Bronchial smooth muscle cell (primary cell): ENCODE measurements around the gene PTBP2. TPM values are rescaled to one million over a fixed set of nuclear protein-coding genes. Genes with fewer than 3 reads are reported as not detected.

Experiments
- total RNA-seq: library from RNA; depleted of rRNA; stranded (reverse); fragments of >200 nt; gene quantifications from 2 replicates; pipeline ENCODE4 v1.2.1, GENCODE V29; 2014

The PTBP2 gene, protein sequence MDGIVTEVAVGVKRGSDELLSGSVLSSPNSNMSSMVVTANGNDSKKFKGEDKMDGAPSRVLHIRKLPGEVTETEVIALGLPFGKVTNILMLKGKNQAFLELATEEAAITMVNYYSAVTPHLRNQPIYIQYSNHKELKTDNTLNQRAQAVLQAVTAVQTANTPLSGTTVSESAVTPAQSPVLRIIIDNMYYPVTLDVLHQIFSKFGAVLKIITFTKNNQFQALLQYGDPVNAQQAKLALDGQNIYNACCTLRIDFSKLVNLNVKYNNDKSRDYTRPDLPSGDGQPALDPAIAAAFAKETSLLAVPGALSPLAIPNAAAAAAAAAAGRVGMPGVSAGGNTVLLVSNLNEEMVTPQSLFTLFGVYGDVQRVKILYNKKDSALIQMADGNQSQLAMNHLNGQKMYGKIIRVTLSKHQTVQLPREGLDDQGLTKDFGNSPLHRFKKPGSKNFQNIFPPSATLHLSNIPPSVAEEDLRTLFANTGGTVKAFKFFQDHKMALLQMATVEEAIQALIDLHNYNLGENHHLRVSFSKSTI
- total RNA-seq, result 16.5 and 21.0 TPM in 2 replicates

DNA sequence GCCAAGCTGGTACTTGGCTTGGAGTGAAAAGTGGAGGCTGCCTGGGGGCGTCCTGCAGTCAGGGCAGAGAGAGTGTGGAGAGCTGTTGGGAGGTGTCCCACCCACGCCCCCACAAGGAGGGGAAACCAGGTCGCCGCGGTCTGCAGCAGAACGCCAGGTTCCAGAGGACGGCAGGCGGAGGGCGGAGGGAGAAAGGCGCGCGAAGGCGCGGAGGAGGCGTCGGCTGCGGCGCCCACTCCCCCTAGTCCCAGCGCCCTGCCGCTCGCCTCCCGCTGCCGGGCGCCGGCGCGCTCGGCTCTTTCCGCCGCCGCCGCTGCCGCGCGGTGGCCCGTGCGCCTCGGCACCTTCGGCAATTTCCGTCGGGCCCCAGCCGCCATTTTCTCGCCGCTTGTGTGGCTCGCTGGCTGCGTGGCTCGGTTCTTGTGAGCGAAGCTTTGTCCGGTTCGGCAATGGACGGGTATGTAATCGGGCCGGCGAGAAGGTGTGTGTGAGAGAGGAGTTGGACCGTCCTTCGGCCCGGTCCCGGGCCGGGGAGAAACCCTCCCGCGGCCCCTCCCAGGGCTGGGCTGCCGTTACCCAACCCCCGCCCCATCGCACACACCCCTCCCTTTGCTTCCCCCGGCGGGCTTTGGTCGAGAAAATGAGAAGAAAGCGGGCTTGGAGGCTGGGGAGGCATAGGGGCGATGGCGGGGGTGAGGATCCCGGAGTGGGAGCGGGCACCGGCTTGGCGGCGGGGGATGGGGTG is at the start of gene PTBP2:
Gene PTBP2, plus strand, starts transcription at position 369 of the 745 bp plus-strand sequence. Its CDS starts 81 bp downstream, at position 450.

